Peyer's patch (tissue), 4 donors: ENCODE data around the gene TPM1.

Source experiments
- CTCF ChIP-seq, 6 experiments: fragments of 450-650 bp in 4 of 6; fragments of 200-600 bp in 2 of 6; sonication (generic) in 1 of 6; IDR thresholded peaks; one replicate each; pipeline ENCODE4 v1.5.1; 2017 to 2019; ENCODE audit warnings: antibody characterized with exemption in 6 of 6, mild to moderate bottlenecking in 3 of 6, moderate library complexity in 1 of 6
- POLR2A ChIP-seq, 2 donors: fragments of 450-650 bp; IDR thresholded peaks; one replicate each; pipeline ENCODE4 v1.5.1; 2017; ENCODE audit warnings: antibody characterized with exemption in 2 of 2, mild to moderate bottlenecking in 2 of 2, moderate library complexity in 2 of 2

- no peak for TF ChIP-seq CTCF (IDR thresholded peaks at IDR 0.05)
- TF ChIP-seq POLR2A (IDR thresholded peaks at IDR 0.05) = no peak
Measured at GRCh38 chr15:63072023-63072650, 29.6 kb downstream of the TPM1 start.
